MM.1S (cell line): ENCODE measurements around the gene COG2.

Experiments
- EZH2 ChIP-seq: fragments of 300-600 bp; sonication (generic); optimal IDR thresholded peaks from 2 replicates; pipeline ENCODE3; 2017; ENCODE audit warnings: low read depth, mild to moderate bottlenecking, antibody characterized with exemption, low read length, mixed read lengths
- EZH2phosphoT487 ChIP-seq: fragments of 300-600 bp; sonication (generic); IDR thresholded peaks from 2 replicates; pipeline ENCODE4 v1.6.1; 2018; ENCODE audit warnings: antibody characterized with exemption, low read length
- TF ChIP-seq, protein P1 (sequence below): fragments of 300-600 bp; sonication (generic); IDR thresholded peaks from 2 replicates; pipeline ENCODE4 v1.5.1; 2016; ENCODE audit warnings: antibody characterized with exemption, low read length, mixed read lengths

DNA sequence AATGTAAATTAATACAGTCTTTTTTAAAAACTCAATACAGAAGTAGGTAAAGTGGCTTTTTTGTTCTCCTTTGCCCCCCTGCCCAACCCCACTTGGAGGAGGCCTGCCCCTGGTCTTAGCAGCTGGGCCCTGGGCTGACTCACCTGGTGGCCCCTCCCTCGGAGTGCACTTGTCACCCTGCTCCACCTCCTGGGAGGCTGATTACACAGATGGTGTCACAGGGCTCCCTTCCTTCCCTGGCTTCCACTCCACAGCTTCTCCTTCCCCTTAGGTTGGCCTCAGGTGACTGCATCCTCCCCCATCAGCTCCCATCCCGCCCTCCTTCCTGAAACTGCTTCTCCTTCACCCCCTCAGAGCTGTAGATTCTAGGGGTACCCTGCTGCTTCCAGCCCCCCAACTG lies 93.2 kb downstream of the COG2 start:
- TF ChIP-seq EZH2 (no peak), EZH2phosphoT487 (no peak)
- TF ChIP-seq, protein P1, sequence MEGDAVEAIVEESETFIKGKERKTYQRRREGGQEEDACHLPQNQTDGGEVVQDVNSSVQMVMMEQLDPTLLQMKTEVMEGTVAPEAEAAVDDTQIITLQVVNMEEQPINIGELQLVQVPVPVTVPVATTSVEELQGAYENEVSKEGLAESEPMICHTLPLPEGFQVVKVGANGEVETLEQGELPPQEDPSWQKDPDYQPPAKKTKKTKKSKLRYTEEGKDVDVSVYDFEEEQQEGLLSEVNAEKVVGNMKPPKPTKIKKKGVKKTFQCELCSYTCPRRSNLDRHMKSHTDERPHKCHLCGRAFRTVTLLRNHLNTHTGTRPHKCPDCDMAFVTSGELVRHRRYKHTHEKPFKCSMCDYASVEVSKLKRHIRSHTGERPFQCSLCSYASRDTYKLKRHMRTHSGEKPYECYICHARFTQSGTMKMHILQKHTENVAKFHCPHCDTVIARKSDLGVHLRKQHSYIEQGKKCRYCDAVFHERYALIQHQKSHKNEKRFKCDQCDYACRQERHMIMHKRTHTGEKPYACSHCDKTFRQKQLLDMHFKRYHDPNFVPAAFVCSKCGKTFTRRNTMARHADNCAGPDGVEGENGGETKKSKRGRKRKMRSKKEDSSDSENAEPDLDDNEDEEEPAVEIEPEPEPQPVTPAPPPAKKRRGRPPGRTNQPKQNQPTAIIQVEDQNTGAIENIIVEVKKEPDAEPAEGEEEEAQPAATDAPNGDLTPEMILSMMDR, result no peak
